ENCODE results near the gene PLEKHM2.

The PLEKHM2 gene

GRCh38 chr1:15684042-15684461, at the start of gene PLEKHM2:
Gene PLEKHM2, plus strand, starts transcription at chr1:15684320. Its CDS starts 239 bp downstream, at chr1:15684559.
- Histone ChIP-seq H3K4me3 (peak within 1 kb of the TSS; percentile 91), H3K27ac (peak within 1 kb of the TSS; percentile 94 to 99)
- no peak for DNase-seq (ENCODE audit: low spot score)
- TF ChIP-seq CTCF (IDR thresholded peaks at IDR 0.05) = no peak

- no peak for DNase-seq (ENCODE audit: low spot score)
- H3K4me3 ChIP-seq = no peak overlapping the region
- H3K27ac ChIP-seq = no peak overlapping the region
- no peak for TF ChIP-seq CTCF (IDR thresholded peaks at IDR 0.05)
Observed at GRCh38 chr1:15636436-15636835, 47.7 kb upstream of the PLEKHM2 start.

- no peak for TF ChIP-seq CTCF (IDR thresholded peaks at IDR 0.05)
- no peak overlapping the region for H3K4me3 ChIP-seq
- H3K27ac ChIP-seq = no peak overlapping the region
- DNase-seq (ENCODE audit: low spot score) = no peak
Observed at GRCh38 chr1:15637826-15638225, 46.3 kb upstream of the PLEKHM2 start.

- DNase-seq (ENCODE audit: low spot score) = no peak
- no peak overlapping the region for H3K27ac ChIP-seq
- no peak for TF ChIP-seq CTCF (IDR thresholded peaks at IDR 0.05)
- no peak overlapping the region for H3K4me3 ChIP-seq
Observed at GRCh38 chr1:15639262-15639661, 44.9 kb upstream of the PLEKHM2 start.

- DNase-seq (ENCODE audit: low spot score) = no peak
- no peak for TF ChIP-seq CTCF (IDR thresholded peaks at IDR 0.05)
- H3K27ac ChIP-seq = no peak overlapping the region
- no peak overlapping the region for H3K4me3 ChIP-seq
Observed at GRCh38 chr1:15639931-15640330, 44.2 kb upstream of the PLEKHM2 start.

GRCh38 chr1:15640667-15641066, 43.5 kb upstream of the PLEKHM2 start:
- Histone ChIP-seq H3K4me3 (no peak overlapping the region), H3K27ac (no peak overlapping the region)
- no peak for TF ChIP-seq CTCF (IDR thresholded peaks at IDR 0.05)
- no peak for DNase-seq (ENCODE audit: low spot score)

GRCh38 chr1:15649937-15650336, 34.2 kb upstream of the PLEKHM2 start:
- no peak for TF ChIP-seq CTCF (IDR thresholded peaks at IDR 0.05)
- DNase-seq (ENCODE audit: low spot score) = no peak
- H3K4me3 ChIP-seq = no peak overlapping the region
- H3K27ac ChIP-seq = no peak overlapping the region
